ENCODE data around the gene SH3GL1.

Gene SH3GL1

DNA sequence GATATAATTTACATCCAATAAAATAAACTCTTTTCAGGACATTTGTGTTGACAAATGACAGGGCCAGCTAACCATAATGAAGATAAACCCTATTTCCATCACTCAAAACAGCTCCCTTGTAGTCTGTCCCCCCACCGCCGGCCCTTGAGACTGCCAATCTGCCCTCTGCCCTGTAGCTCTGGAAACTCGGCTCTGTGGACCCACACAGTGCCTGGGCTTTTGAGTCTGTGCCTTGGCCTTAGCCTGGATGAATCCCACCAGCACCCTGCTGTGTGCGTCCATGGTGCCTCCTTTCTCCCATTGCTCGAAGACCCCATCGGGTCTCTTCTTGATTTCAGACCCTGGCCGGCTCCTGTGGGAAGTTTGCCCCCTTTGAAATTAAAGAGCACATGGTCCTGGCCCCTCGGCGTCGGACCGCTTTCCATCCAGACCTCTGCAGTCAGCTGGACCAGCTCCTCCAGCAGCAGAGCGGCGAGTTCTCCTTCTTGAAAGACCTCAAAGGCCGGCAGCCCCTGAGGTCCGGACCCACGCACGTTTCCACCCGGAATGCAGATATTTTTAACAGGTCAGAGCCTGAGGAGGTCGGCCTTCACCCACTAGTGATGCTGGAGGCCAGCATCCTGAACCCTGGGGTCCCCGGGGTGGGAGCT is 28.1 kb upstream of the SH3GL1 start:
- peaks cover 57% of the 10 kb centered on the region for H3K79me2 ChIP-seq (ENCODE audit: insufficient read depth, low read length)
- peaks cover 90% of the 10 kb centered on the region for H3K36me3 ChIP-seq (ENCODE audit: insufficient read depth, low read length)
- no peak for TF ChIP-seq EZH2 (IDR thresholded peaks at IDR 0.05; ENCODE audit: borderline replicate concordance, low read depth, low read length, severe bottlenecking)
- TF ChIP-seq, protein P1, sequence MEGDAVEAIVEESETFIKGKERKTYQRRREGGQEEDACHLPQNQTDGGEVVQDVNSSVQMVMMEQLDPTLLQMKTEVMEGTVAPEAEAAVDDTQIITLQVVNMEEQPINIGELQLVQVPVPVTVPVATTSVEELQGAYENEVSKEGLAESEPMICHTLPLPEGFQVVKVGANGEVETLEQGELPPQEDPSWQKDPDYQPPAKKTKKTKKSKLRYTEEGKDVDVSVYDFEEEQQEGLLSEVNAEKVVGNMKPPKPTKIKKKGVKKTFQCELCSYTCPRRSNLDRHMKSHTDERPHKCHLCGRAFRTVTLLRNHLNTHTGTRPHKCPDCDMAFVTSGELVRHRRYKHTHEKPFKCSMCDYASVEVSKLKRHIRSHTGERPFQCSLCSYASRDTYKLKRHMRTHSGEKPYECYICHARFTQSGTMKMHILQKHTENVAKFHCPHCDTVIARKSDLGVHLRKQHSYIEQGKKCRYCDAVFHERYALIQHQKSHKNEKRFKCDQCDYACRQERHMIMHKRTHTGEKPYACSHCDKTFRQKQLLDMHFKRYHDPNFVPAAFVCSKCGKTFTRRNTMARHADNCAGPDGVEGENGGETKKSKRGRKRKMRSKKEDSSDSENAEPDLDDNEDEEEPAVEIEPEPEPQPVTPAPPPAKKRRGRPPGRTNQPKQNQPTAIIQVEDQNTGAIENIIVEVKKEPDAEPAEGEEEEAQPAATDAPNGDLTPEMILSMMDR (IDR thresholded peaks at IDR 0.05; ENCODE audit: borderline replicate concordance, extremely low read depth, low read length, poor library complexity, severe bottlenecking) = no peak

DNA sequence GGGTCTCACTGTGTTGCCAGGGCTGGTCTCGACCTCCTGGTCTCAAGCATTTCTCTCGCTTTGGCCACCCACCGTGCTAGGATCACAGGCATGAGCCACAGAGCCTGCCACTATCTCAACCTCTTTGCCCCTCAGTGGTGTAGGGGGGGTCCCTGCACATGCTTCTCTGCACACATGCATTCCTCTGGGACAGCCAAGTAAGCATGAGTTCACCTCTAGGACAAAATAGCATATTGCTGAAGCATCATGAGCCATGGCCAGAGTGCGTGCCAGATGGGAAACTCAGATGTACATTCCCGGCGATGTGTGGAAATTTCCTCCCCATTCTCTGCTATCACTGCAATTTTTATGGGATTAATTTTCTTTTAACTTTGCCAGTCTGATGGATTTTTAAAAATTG is 25.2 kb upstream of the SH3GL1 start:
- Histone ChIP-seq H3K4me3 (ENCODE audit: low read depth in 1 of 2, low read length in 2 of 2) (no peak overlapping the region), H3K9ac (ENCODE audit: low read depth, low read length) (no peak overlapping the region), H3K79me2 (ENCODE audit: insufficient read depth, low read length) (peaks cover 57% of the 10 kb centered on the region), H3K27ac (ENCODE audit: low read length) (no peak overlapping the region), H3K4me2 (ENCODE audit: insufficient read depth, low read length) (no peak overlapping the region), H2AFZ (ENCODE audit: low read depth, low read length) (no peak overlapping the region), H4K20me1 (ENCODE audit: insufficient read depth, low read length) (peaks cover 55% of the 10 kb centered on the region), H3K27me3 (ENCODE audit: insufficient read depth, low read length, poor library complexity) (no peaks in the 10 kb centered on the region), H3K4me1 (ENCODE audit: insufficient read depth, low read length) (no peaks in the 10 kb centered on the region), H3K9me3 (ENCODE audit: insufficient read depth, low read length, severe bottlenecking) (no peaks in the 10 kb centered on the region), H3K36me3 (ENCODE audit: insufficient read depth, low read length) (peaks cover 87% of the 10 kb centered on the region)
- DNase-seq (no peak), ATAC-seq (ENCODE audit: insufficient read depth, low read depth) (no peak)
- TF ChIP-seq, protein P1 (IDR thresholded peaks at IDR 0.05; ENCODE audit: borderline replicate concordance, extremely low read depth, low read length, poor library complexity, severe bottlenecking) = no peak
- TF ChIP-seq EZH2 (IDR thresholded peaks at IDR 0.05; ENCODE audit: borderline replicate concordance, low read depth, low read length, severe bottlenecking) = no peak

More for the DNA sequence above, 28.1 kb upstream of the SH3GL1 start:
- H3K9me3 ChIP-seq (ENCODE audit: insufficient read depth, low read length, severe bottlenecking) = no peaks in the 10 kb centered on the region
- ATAC-seq (ENCODE audit: insufficient read depth, low read depth) (no peak), DNase-seq (no peak)
- no peak overlapping the region for H3K27ac ChIP-seq (ENCODE audit: low read length)
- no peak overlapping the region for H2AFZ ChIP-seq (ENCODE audit: low read depth, low read length)
- H3K4me1 ChIP-seq (ENCODE audit: insufficient read depth, low read length) = no peaks in the 10 kb centered on the region
- H3K4me2 ChIP-seq (ENCODE audit: insufficient read depth, low read length) = no peak overlapping the region
- H3K27me3 ChIP-seq (ENCODE audit: insufficient read depth, low read length, poor library complexity) = no peaks in the 10 kb centered on the region
- H3K4me3 ChIP-seq (ENCODE audit: low read depth in 1 of 2, low read length in 2 of 2) = no peak overlapping the region
- no peak overlapping the region for H3K9ac ChIP-seq (ENCODE audit: low read depth, low read length)
- peaks cover 55% of the 10 kb centered on the region for H4K20me1 ChIP-seq (ENCODE audit: insufficient read depth, low read length)

DNA sequence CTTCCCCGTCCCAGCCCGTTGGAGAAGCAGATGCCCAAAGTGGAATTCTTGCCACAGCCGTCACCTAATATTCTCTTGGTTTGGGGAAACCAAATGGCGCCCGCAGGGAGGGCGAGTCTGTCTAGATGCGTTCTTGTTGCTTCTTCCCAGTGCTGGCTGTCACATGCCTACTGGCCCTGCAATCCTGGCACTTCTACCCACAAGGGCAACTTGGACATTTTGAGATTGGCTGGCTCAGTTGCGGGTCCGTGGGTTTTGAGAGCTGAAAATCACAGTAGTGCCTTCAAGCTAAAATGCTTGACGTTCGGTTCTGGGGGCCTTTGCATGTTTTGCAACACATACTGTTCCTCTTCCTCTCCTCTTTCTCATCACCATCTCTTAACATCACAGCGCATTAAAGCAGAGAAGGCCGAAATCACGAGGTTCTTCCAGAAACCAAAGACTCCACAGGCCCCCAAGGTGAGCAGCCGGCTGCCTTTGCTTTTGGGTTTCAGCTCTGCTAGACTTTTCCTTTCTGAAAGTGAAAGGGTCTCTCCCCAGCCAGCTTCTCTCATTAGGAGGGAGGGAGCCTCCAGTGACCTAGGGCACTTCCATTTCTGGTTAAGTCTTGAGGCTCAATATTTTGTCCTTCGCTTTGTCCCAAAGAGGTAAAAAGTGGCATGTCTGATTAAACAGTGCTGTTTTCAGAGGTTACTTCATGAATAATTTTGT is 23.2 kb upstream of the SH3GL1 start:
- DNase-seq (no peak), ATAC-seq (ENCODE audit: insufficient read depth, low read depth) (no peak)
- no peak overlapping the region for H2AFZ ChIP-seq (ENCODE audit: low read depth, low read length)
- peaks cover 58% of the 10 kb centered on the region for H4K20me1 ChIP-seq (ENCODE audit: insufficient read depth, low read length)
- H3K4me1 ChIP-seq (ENCODE audit: insufficient read depth, low read length) = no peaks in the 10 kb centered on the region
- H3K79me2 ChIP-seq (ENCODE audit: insufficient read depth, low read length) = peaks cover 63% of the 10 kb centered on the region
- H3K9me3 ChIP-seq (ENCODE audit: insufficient read depth, low read length, severe bottlenecking) = no peaks in the 10 kb centered on the region
- no peaks in the 10 kb centered on the region for H3K27me3 ChIP-seq (ENCODE audit: insufficient read depth, low read length, poor library complexity)
- no peak overlapping the region for H3K27ac ChIP-seq (ENCODE audit: low read length)
- H3K4me3 ChIP-seq (ENCODE audit: low read depth in 1 of 2, low read length in 2 of 2) = no peak overlapping the region
- no peak overlapping the region for H3K9ac ChIP-seq (ENCODE audit: low read depth, low read length)
- H3K36me3 ChIP-seq (ENCODE audit: insufficient read depth, low read length) = peaks cover 86% of the 10 kb centered on the region
- TF ChIP-seq EZH2 (IDR thresholded peaks at IDR 0.05; ENCODE audit: borderline replicate concordance, low read depth, low read length, severe bottlenecking) = no peak
- TF ChIP-seq, protein P1 (IDR thresholded peaks at IDR 0.05; ENCODE audit: borderline replicate concordance, extremely low read depth, low read length, poor library complexity, severe bottlenecking) = no peak
- H3K4me2 ChIP-seq (ENCODE audit: insufficient read depth, low read length) = no peak overlapping the region

Measured in DND-41 (cell line).